Astrocyte (in vitro differentiated cells and primary cell): Measurements from ENCODE around the gene PAX1. TPM values are rescaled to one million over a fixed set of nuclear protein-coding genes. Genes with fewer than 3 reads are reported as not detected.

Source experiments
- DNase-seq: peaks from one replicate; pipeline ENCODE4 v3.0.0-alpha.2; 2010; ENCODE audit warnings: low read depth
- FAIRE-seq: peaks from 2 replicates; lab custom pipeline; 2011; peaks lifted over from hg19 to GRCh38; lab: Jason Lieb, UNC
- H2AFZ ChIP-seq: 2 replicates; pipeline ENCODE4 v1.6.0; 2012; ENCODE audit warnings: low read depth, low read length, inconsistent platforms
- H3K27ac ChIP-seq: 2 replicates; pipeline ENCODE4 v1.5.1; 2011; ENCODE audit warnings: low read depth, low read length, inconsistent platforms
- H3K27me3 ChIP-seq: 2 replicates; pipeline ENCODE4 v1.6.0; 2011; ENCODE audit warnings: low read length, inconsistent platforms; ENCODE audit not compliant: insufficient read depth
- H3K36me3 ChIP-seq: 2 replicates; pipeline ENCODE4 v1.5.1; 2011; ENCODE audit warnings: low read length, inconsistent platforms; ENCODE audit not compliant: insufficient read depth
- H3K4me1 ChIP-seq: 2 replicates; pipeline ENCODE4 v1.5.1; 2011; ENCODE audit warnings: low read length, inconsistent platforms; ENCODE audit not compliant: insufficient read depth
- H3K4me2 ChIP-seq: 2 replicates; pipeline ENCODE4 v1.6.0; 2012; ENCODE audit warnings: low read length, inconsistent platforms
- H3K4me3 ChIP-seq: 2 replicates; pipeline ENCODE4 v1.5.1; 2011; ENCODE audit warnings: low read depth, mild to moderate bottlenecking, low read length, inconsistent platforms; ENCODE audit not compliant: insufficient read depth
- H3K79me2 ChIP-seq: 2 replicates; pipeline ENCODE4 v1.6.0; 2012; ENCODE audit warnings: mild to moderate bottlenecking, low read length, inconsistent platforms; ENCODE audit not compliant: insufficient read depth
- H3K9ac ChIP-seq: 2 replicates; pipeline ENCODE4 v1.6.0; 2012; ENCODE audit warnings: mild to moderate bottlenecking, low read length, inconsistent platforms
- H3K9me3 ChIP-seq: 2 replicates; pipeline ENCODE4 v1.5.1; 2012; ENCODE audit warnings: low read depth, mild to moderate bottlenecking, low read length, inconsistent platforms; ENCODE audit not compliant: insufficient read depth
- H4K20me1 ChIP-seq: 2 replicates; pipeline ENCODE4 v1.6.0; 2012; ENCODE audit warnings: low read length, inconsistent platforms; ENCODE audit not compliant: insufficient read depth
- H3K27ac Mint-ChIP-seq: one replicate; pipeline ENCODE4 v1.8.0; 2021; ENCODE audit warnings: mild to moderate bottlenecking, mixed read lengths; ENCODE audit not compliant: unreplicated experiment
- H3K27me3 Mint-ChIP-seq: one replicate; pipeline ENCODE4 v1.8.0; 2021; ENCODE audit warnings: low read depth, mixed read lengths; ENCODE audit not compliant: unreplicated experiment
- H3K36me3 Mint-ChIP-seq: one replicate; pipeline ENCODE4 v1.8.0; 2021; ENCODE audit warnings: low read depth, mixed read lengths; ENCODE audit not compliant: unreplicated experiment
- H3K4me1 Mint-ChIP-seq: one replicate; pipeline ENCODE4 v1.8.0; 2021; ENCODE audit warnings: low read depth, mixed read lengths; ENCODE audit not compliant: unreplicated experiment
- H3K4me3 Mint-ChIP-seq: one replicate; pipeline ENCODE4 v1.8.0; 2021; ENCODE audit warnings: mild to moderate bottlenecking, moderate library complexity, mixed read lengths; ENCODE audit not compliant: unreplicated experiment
- H3K9me3 Mint-ChIP-seq: one replicate; pipeline ENCODE4 v1.8.0; 2021; ENCODE audit warnings: mild to moderate bottlenecking, mixed read lengths; ENCODE audit not compliant: unreplicated experiment
- EZH2 ChIP-seq: IDR thresholded peaks from 2 replicates; pipeline ENCODE4 v1.6.1; 2012; ENCODE audit warnings: mild to moderate bottlenecking, low read length, inconsistent platforms; ENCODE audit not compliant: insufficient read depth
- total RNA-seq: library from RNA; stranded (reverse); gene quantifications from 2 replicates; pipeline ENCODE4 v1.2.1, GENCODE V29; 2021
- TF ChIP-seq, protein P1 (sequence below): IDR thresholded peaks from 2 replicates; pipeline ENCODE4 v1.5.1; 2011; ENCODE audit warnings: low read depth, mild to moderate bottlenecking, inconsistent platforms, low read length, moderate library complexity; ENCODE audit not compliant: insufficient read depth

Gene PAX1
- total RNA-seq, 1 donor from 2014 or later, result not detected

DNA sequence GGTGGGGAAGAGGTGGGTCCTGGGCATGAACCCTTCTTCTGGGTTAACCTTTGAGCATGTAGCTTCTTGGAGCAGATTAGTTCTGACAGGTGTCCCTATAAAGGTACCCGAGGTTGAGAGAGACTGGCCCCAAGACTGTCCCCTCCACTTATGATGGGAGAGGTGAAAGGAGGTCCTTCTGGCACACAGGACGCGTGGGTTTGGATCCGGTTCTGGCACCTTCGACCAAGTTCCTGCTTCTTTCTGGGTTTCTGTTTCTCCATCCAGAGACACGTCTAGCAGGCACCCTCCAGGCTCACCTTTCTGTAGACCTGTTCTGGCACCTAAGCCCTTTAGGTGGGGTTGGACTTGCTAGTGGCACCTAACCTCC, 4.1 kb downstream of the PAX1 start:
- Histone ChIP-seq H3K79me2 (no peaks in the 10 kb centered on the region), H3K4me1 (no peaks in the 10 kb centered on the region), H2AFZ (no peak overlapping the region), H4K20me1 (no peaks in the 10 kb centered on the region), H3K9ac (no peak overlapping the region), H3K4me2 (no peak overlapping the region), H3K27ac (no peak overlapping the region), H3K9me3 (no peaks in the 10 kb centered on the region), H3K27me3 (peaks cover 46% of the 10 kb centered on the region), H3K4me3 (no peak overlapping the region), H3K36me3 (no peaks in the 10 kb centered on the region)
- no peak for DNase-seq
- FAIRE-seq, result no peak
- Mint-ChIP-seq H3K27me3 (peaks cover 79% of the 10 kb centered on the region), H3K4me3 (no peak overlapping the region), H3K27ac (no peak overlapping the region), H3K9me3 (peaks cover 10% of the 10 kb centered on the region), H3K4me1 (no peaks in the 10 kb centered on the region), H3K36me3 (peaks cover 3% of the 10 kb centered on the region)
- TF ChIP-seq, protein P1, sequence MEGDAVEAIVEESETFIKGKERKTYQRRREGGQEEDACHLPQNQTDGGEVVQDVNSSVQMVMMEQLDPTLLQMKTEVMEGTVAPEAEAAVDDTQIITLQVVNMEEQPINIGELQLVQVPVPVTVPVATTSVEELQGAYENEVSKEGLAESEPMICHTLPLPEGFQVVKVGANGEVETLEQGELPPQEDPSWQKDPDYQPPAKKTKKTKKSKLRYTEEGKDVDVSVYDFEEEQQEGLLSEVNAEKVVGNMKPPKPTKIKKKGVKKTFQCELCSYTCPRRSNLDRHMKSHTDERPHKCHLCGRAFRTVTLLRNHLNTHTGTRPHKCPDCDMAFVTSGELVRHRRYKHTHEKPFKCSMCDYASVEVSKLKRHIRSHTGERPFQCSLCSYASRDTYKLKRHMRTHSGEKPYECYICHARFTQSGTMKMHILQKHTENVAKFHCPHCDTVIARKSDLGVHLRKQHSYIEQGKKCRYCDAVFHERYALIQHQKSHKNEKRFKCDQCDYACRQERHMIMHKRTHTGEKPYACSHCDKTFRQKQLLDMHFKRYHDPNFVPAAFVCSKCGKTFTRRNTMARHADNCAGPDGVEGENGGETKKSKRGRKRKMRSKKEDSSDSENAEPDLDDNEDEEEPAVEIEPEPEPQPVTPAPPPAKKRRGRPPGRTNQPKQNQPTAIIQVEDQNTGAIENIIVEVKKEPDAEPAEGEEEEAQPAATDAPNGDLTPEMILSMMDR, result no peak
- TF ChIP-seq EZH2, result no peak

DNA sequence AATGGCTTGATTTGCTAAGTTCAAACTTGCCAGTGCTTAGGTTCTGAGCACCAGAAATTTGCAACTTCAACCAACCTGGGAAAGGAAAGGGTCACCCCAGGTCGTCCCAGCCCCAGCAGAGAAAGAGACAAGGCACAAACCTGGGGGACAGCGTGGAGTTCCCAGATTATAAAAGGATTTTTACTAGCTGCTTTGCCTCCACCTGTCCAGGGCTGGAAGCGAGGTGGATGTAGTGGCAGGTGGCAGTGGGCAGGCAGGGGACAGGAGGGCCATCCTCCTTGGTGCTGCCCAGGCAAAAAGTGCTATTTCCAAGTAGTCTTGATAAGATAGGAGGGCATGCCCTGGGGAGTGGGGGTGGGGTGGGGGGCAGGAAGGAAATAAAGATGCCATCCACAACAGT, 4.9 kb downstream of the PAX1 start:
- no peak for TF ChIP-seq EZH2
- TF ChIP-seq, protein P1, result no peak
- H4K20me1 ChIP-seq, result no peaks in the 10 kb centered on the region
- FAIRE-seq (no peak), DNase-seq (no peak)
- no peaks in the 10 kb centered on the region for H3K4me1 ChIP-seq
- no peak overlapping the region for H2AFZ ChIP-seq
- H3K4me1 Mint-ChIP-seq, result no peaks in the 10 kb centered on the region
- H3K36me3 ChIP-seq, result no peaks in the 10 kb centered on the region
- H3K27me3 Mint-ChIP-seq, result peaks cover 79% of the 10 kb centered on the region
- H3K4me3 ChIP-seq, result no peak overlapping the region
- H3K4me2 ChIP-seq, result no peak overlapping the region
- H3K9ac ChIP-seq, result no peak overlapping the region
- no peaks in the 10 kb centered on the region for H3K9me3 ChIP-seq
- H3K27me3 ChIP-seq, result peaks cover 47% of the 10 kb centered on the region
- H3K27ac ChIP-seq, result no peak overlapping the region
- H3K36me3 Mint-ChIP-seq, result peaks cover 2% of the 10 kb centered on the region
- no peak overlapping the region for H3K27ac Mint-ChIP-seq
- no peak overlapping the region for H3K4me3 Mint-ChIP-seq
- no peaks in the 10 kb centered on the region for H3K79me2 ChIP-seq
- H3K9me3 Mint-ChIP-seq, result peaks cover 9% of the 10 kb centered on the region

DNA sequence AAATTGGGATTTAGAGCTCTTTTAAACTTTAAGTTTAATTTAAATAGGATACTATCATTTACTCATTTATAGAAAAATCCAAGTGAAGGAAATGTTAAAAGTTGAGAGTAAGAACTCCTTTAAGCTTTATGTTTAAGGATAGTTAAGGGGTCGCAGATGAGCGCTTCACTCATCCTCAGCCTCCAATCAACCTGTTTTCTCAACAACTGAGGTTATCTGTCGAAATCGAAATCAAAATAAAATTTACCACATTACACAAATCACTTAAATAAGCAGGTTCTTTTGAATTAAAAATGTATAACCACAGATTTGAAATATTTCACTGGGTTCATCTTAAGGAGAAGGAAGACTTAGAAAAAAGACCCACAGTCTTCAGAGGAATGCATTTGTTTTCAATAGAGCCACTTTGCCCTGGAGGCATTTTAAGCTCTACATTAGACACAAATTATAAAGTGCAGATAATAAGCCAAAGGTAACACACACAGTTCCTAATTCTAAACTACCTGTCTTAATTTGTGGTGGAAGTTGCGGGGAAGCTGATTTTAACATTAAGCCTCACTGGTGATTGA, 5.5 kb downstream of the PAX1 start:
- no peaks in the 10 kb centered on the region for H4K20me1 ChIP-seq
- Mint-ChIP-seq H3K36me3 (peaks cover 2% of the 10 kb centered on the region), H3K9me3 (peaks cover 9% of the 10 kb centered on the region), H3K27ac (no peak overlapping the region), H3K4me1 (no peaks in the 10 kb centered on the region), H3K27me3 (peaks cover 85% of the 10 kb centered on the region), H3K4me3 (no peak overlapping the region)
- H3K9ac ChIP-seq, result no peak overlapping the region
- H2AFZ ChIP-seq, result no peak overlapping the region
- no peaks in the 10 kb centered on the region for H3K4me1 ChIP-seq
- H3K79me2 ChIP-seq, result no peaks in the 10 kb centered on the region
- no peak overlapping the region for H3K27ac ChIP-seq
- TF ChIP-seq, protein P1, result no peak
- no peak for TF ChIP-seq EZH2
- no peak overlapping the region for H3K4me2 ChIP-seq
- peaks cover 50% of the 10 kb centered on the region for H3K27me3 ChIP-seq
- DNase-seq (no peak), FAIRE-seq (no peak)
- no peaks in the 10 kb centered on the region for H3K36me3 ChIP-seq
- H3K9me3 ChIP-seq, result no peaks in the 10 kb centered on the region
- no peak overlapping the region for H3K4me3 ChIP-seq
